ENCODE data around the gene BTBD2.
"Not testable (repeated sequence)": the region's sequence is repeated elsewhere in the genome, so short reads cannot be mapped to it uniquely, and the experiment has no call there.

BTBD2 gene

DNA sequence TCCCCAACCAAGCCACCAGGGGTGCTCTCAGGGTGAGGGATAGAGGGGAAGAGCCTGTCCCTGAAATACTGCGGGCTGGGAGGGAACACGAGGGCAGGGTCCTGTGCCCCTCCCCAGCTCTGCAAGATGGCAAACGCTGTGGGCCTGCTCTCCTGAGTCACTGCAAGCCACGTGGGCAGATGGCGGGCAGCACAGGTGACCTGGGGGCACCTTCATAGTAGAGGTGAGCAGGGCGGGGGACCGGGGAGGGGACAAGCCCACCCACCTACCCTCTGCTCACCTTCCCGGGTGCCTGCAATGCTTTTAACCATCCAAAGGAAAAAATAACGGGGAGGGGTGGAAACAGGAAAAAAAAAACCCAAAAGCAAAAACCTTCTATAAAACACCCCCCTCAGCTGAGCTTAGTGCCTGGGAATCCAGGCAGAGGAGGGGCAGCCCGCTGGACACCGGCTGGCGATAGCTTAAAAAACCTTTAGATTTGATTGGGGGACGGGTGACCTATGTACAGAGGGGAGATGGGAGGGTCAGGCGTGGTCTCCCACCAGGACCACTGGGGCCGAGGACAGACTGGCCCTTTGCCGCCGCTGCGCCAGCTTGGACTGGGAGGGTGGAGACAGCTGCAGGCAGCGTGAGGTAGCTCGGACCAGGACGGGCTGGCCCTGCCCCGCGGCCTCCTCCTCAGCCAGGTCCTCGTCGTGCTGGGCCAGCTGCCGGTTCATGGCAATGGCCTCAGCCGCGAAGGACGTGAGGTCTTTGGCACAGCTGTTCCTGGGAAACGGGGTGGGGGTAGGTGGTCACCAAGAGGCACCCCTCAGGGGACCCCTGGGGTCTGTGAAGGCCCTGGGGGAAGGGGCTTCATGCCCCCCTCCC lies 23.8 kb upstream of the BTBD2 start:
- TF ChIP-seq, protein P1, sequence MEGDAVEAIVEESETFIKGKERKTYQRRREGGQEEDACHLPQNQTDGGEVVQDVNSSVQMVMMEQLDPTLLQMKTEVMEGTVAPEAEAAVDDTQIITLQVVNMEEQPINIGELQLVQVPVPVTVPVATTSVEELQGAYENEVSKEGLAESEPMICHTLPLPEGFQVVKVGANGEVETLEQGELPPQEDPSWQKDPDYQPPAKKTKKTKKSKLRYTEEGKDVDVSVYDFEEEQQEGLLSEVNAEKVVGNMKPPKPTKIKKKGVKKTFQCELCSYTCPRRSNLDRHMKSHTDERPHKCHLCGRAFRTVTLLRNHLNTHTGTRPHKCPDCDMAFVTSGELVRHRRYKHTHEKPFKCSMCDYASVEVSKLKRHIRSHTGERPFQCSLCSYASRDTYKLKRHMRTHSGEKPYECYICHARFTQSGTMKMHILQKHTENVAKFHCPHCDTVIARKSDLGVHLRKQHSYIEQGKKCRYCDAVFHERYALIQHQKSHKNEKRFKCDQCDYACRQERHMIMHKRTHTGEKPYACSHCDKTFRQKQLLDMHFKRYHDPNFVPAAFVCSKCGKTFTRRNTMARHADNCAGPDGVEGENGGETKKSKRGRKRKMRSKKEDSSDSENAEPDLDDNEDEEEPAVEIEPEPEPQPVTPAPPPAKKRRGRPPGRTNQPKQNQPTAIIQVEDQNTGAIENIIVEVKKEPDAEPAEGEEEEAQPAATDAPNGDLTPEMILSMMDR (IDR thresholded peaks at IDR 0.05; ENCODE audit: low read depth, low read length, missing control alignments) = no peak
- no peak overlapping the region for H3K4me3 ChIP-seq (replicated peaks; ENCODE audit: low read depth, low read length)
- DNase-seq (ENCODE audit: extremely low read depth, low read depth) = no peak

DNA sequence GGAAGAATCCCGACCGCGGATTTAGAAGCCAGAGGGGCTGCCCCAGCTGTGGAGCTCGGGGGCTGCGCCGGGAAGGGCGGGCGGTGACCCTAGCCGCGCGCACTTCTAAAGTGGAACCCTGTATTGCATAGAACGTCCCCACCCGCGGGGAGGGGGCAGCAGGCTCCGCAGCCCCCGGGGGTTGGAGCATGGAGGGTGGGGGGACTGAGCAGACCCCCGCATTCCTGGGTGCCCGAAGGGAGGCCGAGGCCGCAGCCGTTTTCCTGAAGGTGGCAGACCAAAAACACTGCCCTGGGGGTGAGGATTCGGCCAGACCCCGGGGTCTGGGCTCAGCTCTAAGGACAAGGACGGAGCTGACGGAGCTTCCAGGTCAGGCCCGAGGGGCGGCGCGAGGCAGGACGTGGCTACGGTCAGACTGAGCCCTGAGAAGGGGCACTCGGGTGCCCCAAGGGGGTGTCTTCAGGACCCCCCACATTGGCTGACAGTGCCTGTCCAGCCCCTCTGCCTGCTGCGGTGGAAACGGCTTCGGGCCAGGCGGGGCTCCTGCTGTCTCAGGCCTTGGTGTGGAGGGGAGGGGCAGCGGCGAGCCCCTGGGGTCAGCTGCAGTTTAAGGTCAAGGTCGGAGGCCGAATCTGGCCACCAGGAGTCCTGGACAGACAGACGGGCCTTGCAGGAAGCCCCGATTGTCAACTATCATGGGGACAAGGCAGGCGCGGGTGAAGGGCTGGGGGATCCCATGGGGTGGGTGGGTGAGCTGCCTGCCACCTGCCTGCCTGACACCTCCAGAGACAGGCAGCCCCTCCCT lies 23.0 kb upstream of the BTBD2 start:
- TF ChIP-seq, protein P1 (IDR thresholded peaks at IDR 0.05; ENCODE audit: low read depth, low read length, missing control alignments) = no peak
- DNase-seq (ENCODE audit: extremely low read depth, low read depth) = no peak
- no peak overlapping the region for H3K4me3 ChIP-seq (replicated peaks; ENCODE audit: low read depth, low read length)

DNA sequence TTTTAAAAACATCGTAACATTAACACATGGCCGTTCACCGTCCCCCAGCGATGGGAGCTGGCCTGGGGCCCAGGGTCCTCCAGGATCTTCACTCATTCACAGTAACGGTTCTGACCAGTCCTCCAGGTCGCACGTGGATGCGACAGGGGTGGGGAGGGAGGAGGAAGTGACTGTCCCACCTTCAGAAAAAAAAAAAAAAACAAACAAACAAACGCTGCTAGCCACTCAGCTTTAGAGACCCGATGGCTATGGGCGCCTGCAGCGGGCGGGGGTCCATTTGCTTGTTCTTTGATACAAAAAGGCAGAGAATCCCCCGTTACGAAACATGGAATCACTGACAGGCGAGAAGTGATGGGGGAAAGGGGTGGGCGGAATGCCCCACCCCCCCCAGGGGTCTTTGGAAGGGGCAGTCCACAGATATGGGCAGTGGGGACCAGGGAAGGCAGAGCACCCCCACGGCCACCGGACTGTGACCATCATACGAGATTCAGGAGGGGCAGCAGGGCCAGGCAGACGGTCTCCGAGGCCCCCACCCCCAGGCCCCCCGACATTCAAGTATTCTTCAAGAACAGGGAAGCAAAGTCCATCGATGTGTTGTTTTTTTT lies 22.2 kb upstream of the BTBD2 start:
- no peak overlapping the region for H3K4me3 ChIP-seq (replicated peaks; ENCODE audit: low read depth, low read length)
- TF ChIP-seq, protein P1 (IDR thresholded peaks at IDR 0.05; ENCODE audit: low read depth, low read length, missing control alignments) = no peak
- DNase-seq (ENCODE audit: extremely low read depth, low read depth) = no peak

DNA sequence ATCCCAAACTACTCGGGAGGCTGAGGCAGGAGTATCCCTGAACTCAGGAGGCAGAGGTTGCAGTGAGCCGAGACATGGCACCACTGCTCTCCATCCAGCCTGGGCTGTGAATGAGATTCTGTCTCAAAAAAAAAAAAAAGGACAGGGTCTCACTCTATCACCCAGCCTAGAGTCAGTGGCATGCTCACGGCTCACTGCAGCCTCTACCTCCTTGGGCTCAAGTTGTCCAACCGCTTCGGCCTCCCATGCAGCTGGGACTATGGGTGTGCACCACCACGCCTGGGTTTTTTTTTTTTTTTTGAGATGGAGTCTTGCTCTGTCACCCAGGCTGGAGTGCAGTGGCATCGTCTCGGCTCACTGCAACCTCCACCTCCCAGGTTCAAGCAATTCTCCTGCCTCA lies 20.9 kb upstream of the BTBD2 start:
- TF ChIP-seq, protein P1 (IDR thresholded peaks at IDR 0.05; ENCODE audit: low read depth, low read length, missing control alignments) = no peak
- no peak for DNase-seq (ENCODE audit: extremely low read depth, low read depth)
- no peak overlapping the region for H3K4me3 ChIP-seq (replicated peaks; ENCODE audit: low read depth, low read length)

DNA sequence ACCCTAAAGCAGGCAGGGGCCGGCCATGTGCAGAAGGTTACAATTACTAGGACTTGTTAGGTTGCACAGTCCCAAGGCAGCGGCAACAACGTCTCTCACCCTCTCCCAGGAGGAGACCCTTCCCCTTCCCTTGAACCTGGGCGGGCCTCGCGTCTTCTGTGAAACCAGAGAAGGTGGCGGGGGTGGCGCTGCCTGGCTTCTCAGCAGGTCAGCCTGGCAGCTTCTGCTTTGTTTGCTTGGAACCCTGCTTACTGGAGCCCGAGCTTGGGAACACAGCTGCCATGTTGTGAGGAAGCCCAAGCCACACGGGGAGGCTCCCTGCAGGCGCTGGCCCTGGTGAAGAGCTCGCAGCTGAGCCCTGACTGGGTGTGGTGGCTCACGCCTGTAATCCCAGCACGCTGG lies 20.1 kb upstream of the BTBD2 start:
- DNase-seq (ENCODE audit: extremely low read depth, low read depth) = no peak
- no peak overlapping the region for H3K4me3 ChIP-seq (replicated peaks; ENCODE audit: low read depth, low read length)
- TF ChIP-seq, protein P1 (IDR thresholded peaks at IDR 0.05; ENCODE audit: low read depth, low read length, missing control alignments) = no peak

DNA sequence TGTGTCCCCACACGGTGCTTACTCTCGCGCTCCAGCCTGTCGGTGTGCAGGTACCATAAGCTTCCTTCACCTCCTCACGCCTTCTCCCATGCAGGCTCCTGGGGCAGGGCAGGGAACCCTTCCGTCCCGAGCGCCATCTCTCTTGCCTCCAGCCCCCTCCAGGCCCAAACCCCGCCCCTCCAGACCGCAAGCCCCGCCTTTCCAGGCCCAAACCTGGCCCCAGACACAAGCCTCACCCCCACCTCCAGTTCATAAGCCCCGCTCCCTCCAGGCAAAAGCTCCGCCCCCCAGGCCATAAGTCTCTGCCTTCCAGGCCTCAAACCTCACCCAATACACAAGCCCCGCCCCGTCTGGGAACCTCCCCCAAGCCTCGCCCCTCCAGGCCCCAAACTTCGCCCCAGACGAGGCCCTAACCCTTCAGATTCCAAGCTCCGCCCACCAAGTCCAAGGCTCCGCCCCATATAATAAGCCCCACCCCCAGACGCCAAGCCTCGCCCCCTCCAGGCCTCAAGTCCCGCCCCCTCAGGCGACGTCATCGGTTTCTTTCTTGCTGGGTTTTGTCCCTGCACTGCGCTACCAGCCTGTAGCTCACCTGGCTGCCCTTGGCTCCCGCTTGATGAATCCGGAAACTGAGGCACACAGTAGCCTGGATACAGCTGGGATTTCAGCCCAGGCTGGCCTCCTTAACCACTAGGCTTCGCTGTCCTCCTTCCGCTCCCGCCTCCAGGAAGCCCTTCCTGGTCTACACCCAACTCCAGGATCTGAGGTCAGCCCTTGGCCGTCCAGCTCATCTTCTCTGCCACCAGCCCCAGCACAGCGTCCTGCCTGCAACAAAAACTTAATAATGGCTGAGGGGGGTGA lies 19.4 kb upstream of the BTBD2 start:
- DNase-seq (ENCODE audit: extremely low read depth, low read depth) = no peak
- no peak overlapping the region for H3K4me3 ChIP-seq (replicated peaks; ENCODE audit: low read depth, low read length)
- TF ChIP-seq, protein P1 (IDR thresholded peaks at IDR 0.05; ENCODE audit: low read depth, low read length, missing control alignments) = no peak

DNA sequence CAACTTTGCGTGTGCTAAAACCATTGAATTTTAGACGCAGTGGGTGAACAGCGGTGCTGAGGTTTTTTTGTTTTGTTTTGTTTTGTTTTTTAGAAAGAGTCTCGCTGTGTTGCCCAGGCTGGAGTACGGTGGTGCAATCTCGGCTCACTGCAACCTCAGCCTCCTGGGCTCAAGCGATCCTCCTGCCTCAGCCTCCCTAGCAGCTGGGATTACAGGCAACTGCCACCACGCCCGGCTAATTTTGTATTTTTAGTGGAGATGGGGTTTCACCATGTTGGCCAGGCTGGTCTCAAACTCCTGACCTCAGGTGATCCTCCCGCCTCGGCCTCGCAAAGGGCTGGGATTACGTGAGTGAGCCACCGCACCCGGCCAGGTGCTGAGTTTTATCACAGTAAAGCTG lies 18.7 kb upstream of the BTBD2 start:
- not testable (repeated sequence) for H3K4me3 ChIP-seq (replicated peaks; ENCODE audit: low read depth, low read length); DNase-seq (ENCODE audit: extremely low read depth, low read depth)

All from HFF-Myc (cell line).